CD4-positive, alpha-beta T cell treated with Interleukin-10 for 1 hour (primary cell): ENCODE measurements around the gene PNMA8B.

Experiments used
- DNase-seq: peaks from one replicate; pipeline ENCODE4 v3.0.0-alpha.2; 2020

The PNMA8B gene

DNA sequence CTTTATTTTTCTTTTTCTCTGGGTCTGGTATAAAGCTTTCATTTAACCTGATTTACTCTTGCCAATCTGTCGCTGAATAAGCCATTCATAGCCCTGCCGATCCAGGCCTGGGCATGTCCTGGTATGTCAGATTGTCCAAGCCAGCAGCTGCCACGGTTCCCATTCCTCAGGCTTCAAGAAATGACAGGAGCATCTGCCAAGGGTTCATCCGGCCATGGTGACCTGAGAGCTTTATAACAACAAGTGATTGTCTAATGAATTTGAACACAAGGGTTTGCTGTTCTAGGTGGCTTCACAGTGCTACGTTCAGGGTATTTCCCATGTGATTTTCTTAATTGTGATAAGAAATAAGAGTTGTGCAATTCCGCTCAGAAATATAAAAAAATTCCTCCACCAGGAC lies 44.3 kb downstream of the PNMA8B start:
- DNase-seq, result no peak

DNA sequence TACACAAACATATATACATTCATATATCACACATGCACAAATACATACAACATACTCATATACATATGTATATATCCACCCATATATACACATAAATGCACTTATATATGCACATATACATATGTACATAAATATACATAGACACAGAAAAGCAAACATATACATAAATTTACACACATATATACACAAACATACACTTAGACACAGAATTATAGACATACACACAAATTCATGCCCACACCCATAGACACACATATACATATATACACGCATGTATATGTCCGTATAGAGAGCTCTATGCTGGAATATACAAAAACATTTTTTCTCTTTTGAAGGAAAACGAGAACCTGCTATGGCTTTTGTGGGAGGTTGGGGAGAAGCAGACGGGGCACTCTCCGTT lies 44.9 kb downstream of the PNMA8B start:
- DNase-seq, result no peak

DNA sequence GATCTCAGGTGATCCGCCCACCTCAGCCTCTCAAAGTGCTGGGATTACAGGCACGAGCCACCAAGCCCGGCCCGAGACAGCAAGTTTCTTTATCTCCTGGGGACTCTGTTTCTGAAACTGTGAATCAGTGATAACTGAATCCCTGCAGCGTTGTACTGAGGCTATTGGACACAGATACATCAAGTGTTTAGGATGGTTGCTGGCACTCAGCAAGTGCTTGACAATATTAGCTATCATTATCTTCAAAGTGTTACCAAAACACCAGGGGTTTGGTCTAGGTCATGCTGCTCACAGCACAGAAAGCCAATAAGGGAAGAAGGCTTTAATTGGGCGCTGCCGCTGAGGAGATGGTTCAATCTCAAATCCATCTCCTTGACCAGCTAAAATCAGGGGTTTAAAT lies 46.4 kb downstream of the PNMA8B start:
- DNase-seq, result no peak

DNA sequence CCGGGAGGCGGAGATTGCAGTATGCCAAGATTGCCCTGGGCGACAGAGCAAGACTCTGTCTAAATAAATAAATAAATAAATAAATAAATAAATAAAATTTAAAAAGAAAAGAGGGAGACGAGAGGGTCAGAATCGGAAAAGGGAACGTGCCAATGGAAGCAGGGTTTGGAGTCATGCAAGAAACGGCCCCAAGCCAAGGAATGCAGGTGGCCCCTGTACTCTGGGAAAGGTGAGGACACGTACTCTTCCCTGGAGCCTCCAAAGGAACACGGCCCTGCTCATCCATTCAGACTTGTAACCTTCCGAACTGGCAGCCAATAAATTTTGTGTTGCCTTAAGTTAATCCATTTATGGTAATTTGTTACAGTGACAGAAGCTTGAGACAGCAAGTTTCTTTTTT lies 47.1 kb downstream of the PNMA8B start:
- DNase-seq, result no peak

DNA sequence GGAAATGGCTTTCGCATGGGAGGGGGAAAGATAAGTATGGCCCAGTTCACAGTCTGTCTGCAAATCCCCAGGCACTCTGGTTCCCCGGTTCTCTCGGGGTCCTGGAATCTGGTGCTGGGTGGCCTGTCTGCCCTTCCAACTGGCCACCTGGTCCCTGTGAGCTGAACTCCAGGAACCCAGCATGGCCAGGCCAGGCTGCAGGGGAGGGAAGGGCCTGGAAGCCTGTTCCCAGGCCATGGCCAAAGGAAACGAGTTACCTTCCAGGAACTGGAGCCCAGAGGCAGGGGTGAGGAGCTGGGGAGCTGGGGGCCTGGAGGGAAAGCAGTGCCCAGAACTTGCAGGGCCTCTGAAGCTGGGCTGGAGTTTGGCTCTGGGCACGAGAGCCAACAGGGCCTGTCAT lies 47.8 kb downstream of the PNMA8B start:
- DNase-seq, result no peak

DNA sequence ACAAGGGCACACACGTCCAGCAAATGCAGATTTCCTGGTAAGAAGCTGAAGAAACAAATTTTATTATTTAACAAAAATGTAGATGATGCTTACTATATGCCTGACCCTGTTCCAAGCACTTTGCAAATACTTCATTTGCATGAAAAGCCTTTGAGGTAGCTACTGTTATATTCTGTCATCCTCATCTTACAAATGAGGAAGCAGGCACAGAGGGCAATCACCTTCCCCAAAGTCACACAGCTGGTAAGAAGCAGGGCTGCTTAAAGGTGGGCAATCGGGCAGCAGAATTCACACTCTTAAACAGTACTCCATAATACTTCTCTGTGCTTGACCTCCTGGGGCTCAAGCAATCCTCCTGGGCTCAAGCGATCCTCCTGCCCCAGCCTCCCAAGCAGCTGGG lies 48.7 kb downstream of the PNMA8B start:
- DNase-seq, result no peak

DNA sequence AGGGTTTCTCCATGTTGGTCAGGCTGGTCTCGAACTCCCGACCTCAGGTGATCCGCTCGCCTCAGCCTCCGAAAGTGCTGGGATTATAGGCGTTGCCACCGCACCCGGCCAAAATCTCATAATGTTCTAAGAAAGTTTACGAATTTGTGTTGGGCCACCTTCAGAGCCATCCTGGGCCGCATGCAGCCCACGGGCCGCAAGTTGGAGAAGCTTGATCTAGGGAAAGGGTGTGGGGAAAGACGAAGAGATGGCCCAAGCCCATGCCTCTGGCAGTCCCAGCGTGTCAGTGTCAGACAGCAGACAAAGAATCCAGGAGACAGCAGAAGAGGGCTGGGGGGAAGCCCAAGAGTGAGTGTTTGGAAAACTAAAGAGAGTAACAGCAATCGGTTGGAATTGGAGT lies 49.6 kb downstream of the PNMA8B start:
- DNase-seq, result no peak

DNA sequence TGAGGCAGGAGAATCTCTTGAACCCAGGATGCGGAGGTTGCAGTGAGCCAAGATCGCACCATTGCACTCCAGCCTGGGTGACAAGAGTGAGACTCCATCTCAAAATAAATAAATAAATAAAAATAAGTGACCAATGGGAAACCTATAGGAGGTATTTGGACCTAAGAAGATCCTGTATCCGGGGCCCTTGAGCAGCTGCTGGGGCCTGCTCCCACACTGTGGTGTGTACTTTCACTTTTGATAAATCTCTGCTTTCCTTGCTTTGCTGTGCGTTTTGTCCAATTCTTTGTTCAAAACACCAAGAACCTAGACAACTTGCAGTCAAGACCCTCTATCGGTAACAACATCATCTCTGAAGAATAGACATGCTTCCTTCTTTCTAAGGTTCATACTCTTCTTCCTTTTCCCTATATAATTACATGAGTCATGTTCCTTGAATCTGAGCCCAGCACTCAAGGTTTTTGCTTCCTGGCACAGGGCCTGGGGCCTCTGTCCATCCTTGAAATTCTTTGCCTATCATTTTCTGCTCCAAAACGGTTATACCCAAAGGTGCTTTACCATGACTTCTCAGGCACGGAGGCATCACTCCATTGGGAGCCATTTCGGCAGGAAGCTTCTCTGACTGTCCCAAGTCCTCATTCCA lies 52.7 kb downstream of the PNMA8B start:
- DNase-seq, result no peak

DNA sequence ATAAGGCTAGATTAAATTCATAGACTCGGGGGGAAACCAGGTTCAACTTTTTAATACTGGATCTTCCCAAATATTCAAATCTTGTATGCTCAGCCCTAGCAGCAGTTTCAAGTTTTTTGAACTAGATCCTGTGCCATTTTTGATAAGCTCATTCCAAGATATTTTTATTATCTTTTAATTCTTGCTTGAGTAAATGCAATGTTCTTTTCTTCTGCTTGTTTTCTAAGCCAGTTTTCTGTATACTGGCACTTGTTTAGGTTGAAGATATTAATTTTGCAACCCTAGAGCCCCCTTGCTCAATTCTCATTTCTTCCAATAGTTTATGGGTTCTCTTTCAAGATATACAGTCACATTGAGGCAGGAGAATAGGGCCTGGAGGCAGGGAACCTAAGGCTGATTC lies 53.8 kb downstream of the PNMA8B start:
- no peak for DNase-seq
